Lower lobe of right lung (tissue), 2 donors: Measurements from ENCODE around the gene TLK1. TPM values are rescaled to one million over a fixed set of nuclear protein-coding genes. Genes with fewer than 3 reads are reported as not detected.

ENCODE experiments used
- ATAC-seq, 2 donors: fragments of 200-7000 bp; cut with Tn5 transposase; one replicate each; pipeline ENCODE4 v1.9.1; 2020 to 2022; ENCODE audit warnings: mild to moderate bottlenecking in 2 of 2, moderate library complexity in 2 of 2
- DNase-seq: peaks from one replicate; pipeline ENCODE4 v3.0.0-alpha.2; 2020
- H3K27ac ChIP-seq: fragments of 200-600 bp; one replicate; pipeline ENCODE4 v1.8.0; 2022
- H3K27me3 ChIP-seq: fragments of 200-600 bp; one replicate; pipeline ENCODE4 v1.8.0; 2022; ENCODE audit warnings: low read depth
- H3K36me3 ChIP-seq: fragments of 200-600 bp; one replicate; pipeline ENCODE4 v1.8.0; 2022; ENCODE audit warnings: mild to moderate bottlenecking
- H3K4me1 ChIP-seq: fragments of 200-600 bp; one replicate; pipeline ENCODE4 v1.8.0; 2022
- H3K4me3 ChIP-seq: fragments of 200-600 bp; one replicate; pipeline ENCODE4 v1.8.0; 2022; ENCODE audit warnings: mild to moderate bottlenecking
- H3K9me3 ChIP-seq: fragments of 200-600 bp; one replicate; pipeline ENCODE4 v1.8.0; 2022
- intact Hi-C: fragments of 100-400 bp; cut with DNase I; formaldehyde crosslinking; loops from one replicate; pipeline ENCODE4 v1.11.0; 2022
- total RNA-seq: library from RNA; stranded (reverse); fragmentation: NEBNext Ultra II Directional; extraction: Animal tissue kit (Norgen Biotek cat#: 25700); gene quantifications from one replicate; pipeline ENCODE4 v1.2.1, GENCODE V29; 2021
- TF ChIP-seq, protein P1 (sequence below): fragments of 200-600 bp; IDR thresholded peaks from one replicate; pipeline ENCODE4 v1.8.0; 2022; ENCODE audit warnings: antibody characterized with exemption, mild to moderate bottlenecking
- donor health status: DM: no; HTN: yes; CAD: no; lungs with severe emphysema.

TLK1 gene
- total RNA-seq, 1 donor from 2014 or later, result 58.2 TPM

DNA sequence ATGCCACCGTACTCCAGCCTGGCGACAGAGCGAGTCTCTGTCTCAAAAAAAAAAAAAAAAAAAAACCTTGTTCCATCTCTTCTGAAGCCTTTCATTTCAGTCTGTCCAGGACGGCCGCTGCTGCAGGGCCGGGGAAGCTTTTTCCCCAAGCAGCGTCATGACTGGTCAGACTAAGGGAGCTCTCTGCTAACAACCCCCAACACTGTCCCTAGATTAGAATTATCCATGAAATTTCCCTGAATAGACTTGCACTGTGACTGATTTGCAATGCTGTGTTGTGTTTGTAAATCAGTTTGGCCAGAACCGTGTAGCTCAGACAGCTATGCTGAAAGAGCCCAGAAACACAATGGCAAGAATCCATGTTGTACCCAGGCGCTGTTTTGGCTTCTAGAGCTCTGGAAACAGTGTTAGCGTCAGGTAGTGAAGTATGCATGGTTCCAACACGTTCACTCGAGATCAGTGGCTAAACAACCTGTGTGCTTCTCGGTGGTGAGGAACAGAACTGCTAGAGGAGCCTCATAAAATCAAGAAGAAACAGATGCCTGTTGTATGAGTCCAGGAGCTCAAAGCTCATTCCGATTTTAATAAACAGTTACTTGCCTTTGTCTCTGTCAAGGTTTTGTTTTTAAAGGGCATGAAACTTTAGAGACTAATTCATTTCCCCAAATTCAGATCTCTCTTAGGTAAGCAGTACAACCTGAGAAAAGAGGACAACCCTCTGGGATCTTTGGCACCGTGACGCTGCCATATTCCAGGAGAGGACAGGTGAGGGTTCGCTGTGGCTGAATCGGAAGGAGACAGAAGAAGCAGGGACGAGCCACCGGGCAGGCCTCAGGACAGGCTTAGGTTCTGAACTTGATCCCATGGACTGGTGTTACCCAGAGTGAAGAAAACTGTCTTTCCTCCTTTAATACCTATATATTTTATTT is 188.1 kb downstream of the TLK1 start:
- DNase-seq, result no peak
- TF ChIP-seq, protein P1, sequence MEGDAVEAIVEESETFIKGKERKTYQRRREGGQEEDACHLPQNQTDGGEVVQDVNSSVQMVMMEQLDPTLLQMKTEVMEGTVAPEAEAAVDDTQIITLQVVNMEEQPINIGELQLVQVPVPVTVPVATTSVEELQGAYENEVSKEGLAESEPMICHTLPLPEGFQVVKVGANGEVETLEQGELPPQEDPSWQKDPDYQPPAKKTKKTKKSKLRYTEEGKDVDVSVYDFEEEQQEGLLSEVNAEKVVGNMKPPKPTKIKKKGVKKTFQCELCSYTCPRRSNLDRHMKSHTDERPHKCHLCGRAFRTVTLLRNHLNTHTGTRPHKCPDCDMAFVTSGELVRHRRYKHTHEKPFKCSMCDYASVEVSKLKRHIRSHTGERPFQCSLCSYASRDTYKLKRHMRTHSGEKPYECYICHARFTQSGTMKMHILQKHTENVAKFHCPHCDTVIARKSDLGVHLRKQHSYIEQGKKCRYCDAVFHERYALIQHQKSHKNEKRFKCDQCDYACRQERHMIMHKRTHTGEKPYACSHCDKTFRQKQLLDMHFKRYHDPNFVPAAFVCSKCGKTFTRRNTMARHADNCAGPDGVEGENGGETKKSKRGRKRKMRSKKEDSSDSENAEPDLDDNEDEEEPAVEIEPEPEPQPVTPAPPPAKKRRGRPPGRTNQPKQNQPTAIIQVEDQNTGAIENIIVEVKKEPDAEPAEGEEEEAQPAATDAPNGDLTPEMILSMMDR, result no peak
- peaks cover 9% of the 10 kb centered on the region for H3K36me3 ChIP-seq
- ATAC-seq, result no peak
- H3K4me3 ChIP-seq, result peak overlapping the region; percentile 71
- intact Hi-C loops, result no loop called here
- no peaks in the 10 kb centered on the region for H3K27me3 ChIP-seq
- H3K27ac ChIP-seq, result no peak overlapping the region
- no peaks in the 10 kb centered on the region for H3K9me3 ChIP-seq
- peaks cover 13% of the 10 kb centered on the region for H3K4me1 ChIP-seq

DNA sequence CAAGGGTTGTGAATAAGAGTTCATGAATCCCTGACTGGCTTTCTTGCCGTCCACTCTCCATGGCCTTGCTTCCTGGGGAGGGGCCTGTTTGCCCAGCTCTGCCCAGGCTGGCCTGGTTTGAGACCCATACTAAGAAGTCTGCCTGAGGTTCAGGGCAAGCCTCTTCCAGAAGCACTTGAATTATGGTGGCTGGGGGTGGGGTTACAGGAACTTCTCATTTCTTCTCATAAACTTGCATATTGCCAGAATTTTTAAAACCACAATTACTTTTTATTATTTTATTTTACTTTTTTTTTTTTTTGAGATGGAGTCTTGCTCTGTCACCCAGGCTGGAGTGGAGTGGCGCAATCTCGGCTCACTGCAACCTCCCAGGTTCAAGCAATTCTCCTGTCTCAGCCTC is 189.6 kb downstream of the TLK1 start:
- no peaks in the 10 kb centered on the region for H3K9me3 ChIP-seq
- no peak overlapping the region for H3K4me3 ChIP-seq
- peaks cover 13% of the 10 kb centered on the region for H3K4me1 ChIP-seq
- peaks cover 24% of the 10 kb centered on the region for H3K36me3 ChIP-seq
- intact Hi-C loops, result no loop called here
- TF ChIP-seq, protein P1, result no peak
- DNase-seq (no peak), ATAC-seq (no peak)
- no peak overlapping the region for H3K27ac ChIP-seq
- no peaks in the 10 kb centered on the region for H3K27me3 ChIP-seq

DNA sequence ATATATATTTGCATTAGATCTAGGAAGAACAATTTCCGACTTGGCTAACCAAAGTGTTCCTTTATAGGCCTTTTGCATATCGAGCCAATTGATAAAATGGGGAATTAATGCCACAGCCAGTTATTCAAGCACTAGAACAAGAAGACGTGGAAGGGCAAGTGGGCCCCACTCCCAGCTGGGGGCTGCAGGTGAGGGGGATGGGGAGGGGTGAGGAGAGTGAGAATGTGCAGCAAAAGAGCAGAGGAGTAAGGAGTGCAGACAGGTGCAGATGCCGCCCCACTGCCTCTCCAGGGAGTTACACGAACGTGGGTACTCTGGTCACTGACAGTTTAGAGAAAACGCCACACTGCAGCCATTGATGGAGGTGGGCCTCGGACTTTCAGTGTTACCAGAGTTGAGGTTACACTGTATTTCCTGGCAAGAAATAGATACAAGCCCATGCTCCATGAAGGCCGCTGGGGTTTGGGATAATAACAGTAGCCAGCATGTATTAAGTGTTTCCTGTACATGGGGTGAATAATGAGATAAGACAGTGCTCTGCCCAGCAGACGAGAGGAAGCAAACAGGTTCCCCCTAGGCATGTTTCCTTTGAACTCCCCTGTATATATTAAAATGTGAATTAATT is 190.7 kb downstream of the TLK1 start:
- no peaks in the 10 kb centered on the region for H3K9me3 ChIP-seq
- peaks cover 13% of the 10 kb centered on the region for H3K4me1 ChIP-seq
- no peak for DNase-seq
- intact Hi-C loops, result no loop called here
- TF ChIP-seq, protein P1, result no peak
- H3K36me3 ChIP-seq, result peaks cover 35% of the 10 kb centered on the region
- no peak overlapping the region for H3K27ac ChIP-seq
- ATAC-seq, result no peak
- no peak overlapping the region for H3K4me3 ChIP-seq
- no peaks in the 10 kb centered on the region for H3K27me3 ChIP-seq

GRCh38 chr2:170969030-170969429 is 191.7 kb downstream of the TLK1 start:
- Histone ChIP-seq H3K27ac (no peak overlapping the region), H3K27me3 (no peaks in the 10 kb centered on the region), H3K36me3 (peaks cover 44% of the 10 kb centered on the region), H3K9me3 (no peaks in the 10 kb centered on the region), H3K4me3 (no peak overlapping the region), H3K4me1 (peaks cover 8% of the 10 kb centered on the region)
- intact Hi-C loops, result no loop called here
- no peak for DNase-seq
- TF ChIP-seq, protein P1, result no peak
- ATAC-seq, result no peak

DNA sequence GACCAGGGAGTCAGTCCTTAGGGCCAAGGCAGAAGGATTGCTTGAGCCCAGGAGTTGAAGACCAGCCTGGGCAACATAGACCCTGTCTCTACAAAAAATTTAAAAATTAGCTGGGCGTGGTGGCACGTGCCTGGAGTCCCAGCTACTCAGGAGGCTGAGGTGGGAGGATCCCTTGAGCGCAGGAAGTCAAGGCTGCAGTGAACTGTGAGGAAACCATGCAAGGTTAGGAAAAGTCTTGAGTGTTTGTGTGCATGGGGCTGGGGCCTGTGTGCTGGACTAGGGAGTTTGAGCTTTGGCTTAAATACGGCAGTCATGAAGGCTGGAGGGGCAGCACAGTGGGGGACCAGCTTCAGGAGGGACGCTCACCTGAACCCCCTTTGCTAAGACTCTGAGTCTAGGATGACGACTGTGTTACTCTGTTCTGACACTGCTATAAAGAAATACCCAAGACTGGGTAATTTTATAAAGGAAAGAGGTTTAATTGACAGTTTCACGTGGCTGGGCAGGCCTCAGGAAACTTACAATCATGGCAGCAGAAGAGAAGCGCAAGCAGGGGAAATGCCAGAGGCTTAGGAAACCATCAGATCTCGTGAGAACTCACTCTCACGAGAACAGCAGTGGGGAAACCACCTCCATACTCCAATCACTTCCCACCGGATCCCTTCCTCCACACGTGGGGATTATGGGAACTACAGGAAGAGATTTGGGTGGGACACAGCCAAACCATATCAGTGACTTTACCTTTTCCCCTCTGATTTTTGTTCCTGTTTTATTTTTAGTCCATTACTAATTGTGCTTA is 192.3 kb downstream of the TLK1 start:
- no peaks in the 10 kb centered on the region for H3K27me3 ChIP-seq
- H3K4me1 ChIP-seq, result peaks cover 5% of the 10 kb centered on the region
- H3K36me3 ChIP-seq, result peaks cover 50% of the 10 kb centered on the region
- no peak overlapping the region for H3K4me3 ChIP-seq
- intact Hi-C loops, result no loop called here
- H3K27ac ChIP-seq, result no peak overlapping the region
- no peaks in the 10 kb centered on the region for H3K9me3 ChIP-seq
- TF ChIP-seq, protein P1, result no peak
- ATAC-seq (no peak), DNase-seq (no peak)
